Measurements from ENCODE around the gene MYH4. TPM values are rescaled to one million over a fixed set of nuclear protein-coding genes. Genes with fewer than 3 reads are reported as not detected.

The MYH4 gene
- total RNA-seq, 2 donors from 2014 or later: not detected

- no peaks in the 10 kb centered on the region for H3K4me1 ChIP-seq (ENCODE audit: control insufficient read depth in 1 of 2, low read depth in 2 of 2)
- no peaks in the 10 kb centered on the region for H3K27me3 ChIP-seq (replicated peaks; ENCODE audit: insufficient read depth)
- no peaks in the 10 kb centered on the region for H3K36me3 ChIP-seq
- H3K4me3 ChIP-seq: no peak overlapping the region
- no peak overlapping the region for H3K27ac ChIP-seq
- ATAC-seq (ENCODE audit: insufficient number of reproducible peaks, low FRiP score, low read depth) (no peak), DNase-seq (ENCODE audit: low spot score) (no peak)
- TF ChIP-seq CTCF (IDR thresholded peaks at IDR 0.05): no peak
- H3K9me3 ChIP-seq: no peaks in the 10 kb centered on the region
Observed at GRCh38 chr17:10415161-10415560, 54.2 kb downstream of the MYH4 start.

- H3K27ac ChIP-seq: no peak overlapping the region
- H3K4me3 ChIP-seq: no peak overlapping the region
- no peaks in the 10 kb centered on the region for H3K36me3 ChIP-seq
- no peaks in the 10 kb centered on the region for H3K27me3 ChIP-seq (replicated peaks; ENCODE audit: insufficient read depth)
- DNase-seq (ENCODE audit: low spot score): no peak
- TF ChIP-seq CTCF (IDR thresholded peaks at IDR 0.05): no peak
- H3K4me1 ChIP-seq (ENCODE audit: control insufficient read depth in 1 of 2, low read depth in 2 of 2): no peaks in the 10 kb centered on the region
- no peak for ATAC-seq (ENCODE audit: insufficient number of reproducible peaks, low FRiP score, low read depth)
- no peaks in the 10 kb centered on the region for H3K9me3 ChIP-seq
Observed at GRCh38 chr17:10403589-10403988, 65.8 kb downstream of the MYH4 start.

- Histone ChIP-seq H3K36me3 (no peaks in the 10 kb centered on the region), H3K4me3 (no peak overlapping the region), H3K27ac (no peak overlapping the region), H3K4me1 (ENCODE audit: control insufficient read depth in 1 of 2, low read depth in 2 of 2) (no peaks in the 10 kb centered on the region), H3K27me3 (replicated peaks; ENCODE audit: insufficient read depth) (no peaks in the 10 kb centered on the region), H3K9me3 (no peaks in the 10 kb centered on the region)
- DNase-seq (ENCODE audit: low spot score) (no peak), ATAC-seq (ENCODE audit: insufficient number of reproducible peaks, low FRiP score, low read depth) (no peak)
- no peak for TF ChIP-seq CTCF (IDR thresholded peaks at IDR 0.05)
Observed at GRCh38 chr17:10398352-10398751, 71.0 kb downstream of the MYH4 start.

GRCh38 chr17:10396524-10397163, 72.7 kb downstream of the MYH4 start:
- Histone ChIP-seq H3K4me1 (ENCODE audit: control insufficient read depth in 1 of 2, low read depth in 2 of 2) (no peaks in the 10 kb centered on the region), H3K27me3 (replicated peaks; ENCODE audit: insufficient read depth) (no peaks in the 10 kb centered on the region)
- no peak for ATAC-seq (ENCODE audit: insufficient number of reproducible peaks, low FRiP score, low read depth)

More at GRCh38 chr17:10396524-10397163, 72.7 kb downstream of the MYH4 start:
- Histone ChIP-seq H3K4me3 (no peak overlapping the region), H3K27ac (no peak overlapping the region), H3K9me3 (no peaks in the 10 kb centered on the region), H3K36me3 (no peaks in the 10 kb centered on the region)
- no peak for TF ChIP-seq CTCF (IDR thresholded peaks at IDR 0.05)
- no peak for DNase-seq (ENCODE audit: low spot score)

All from thoracic aorta (tissue), 2 donors.